ENCODE results near the gene EXPH5. TPM values are rescaled to one million over a fixed set of nuclear protein-coding genes. Genes with fewer than 3 reads are reported as not detected.
"Not testable (repeated sequence)": the region's sequence is repeated elsewhere in the genome, so short reads cannot be mapped to it uniquely, and the experiment has no call there.

EXPH5 gene
- total RNA-seq, 1 experiment from 2014 or later = 17.0 TPM

DNA sequence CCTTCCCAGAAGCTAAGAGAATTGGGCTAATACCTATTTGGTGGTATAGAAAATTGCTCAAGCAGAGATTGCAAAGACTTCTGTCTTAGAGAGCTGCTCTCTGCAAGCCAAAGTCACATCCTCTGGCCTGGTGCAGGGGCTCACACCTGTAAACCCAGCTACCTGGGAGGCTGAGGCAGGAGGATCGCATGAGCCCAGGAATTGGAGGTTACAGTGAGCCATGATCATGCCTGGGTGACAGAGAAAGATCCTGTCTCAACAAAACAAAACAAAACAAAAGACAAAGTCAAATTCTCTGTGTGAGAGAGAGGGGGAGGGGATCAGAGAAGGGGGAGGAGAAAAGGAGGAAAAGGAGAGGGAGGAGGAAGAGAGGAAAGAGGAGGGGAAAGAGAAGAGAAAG is 15.0 kb upstream of the EXPH5 start:
- Mint-ChIP-seq H3K4me3 (ENCODE audit: low read depth, unreplicated experiment) (no peak overlapping the region), H3K27ac (ENCODE audit: unreplicated experiment) (no peak overlapping the region), H3K36me3 (ENCODE audit: insufficient read depth, unreplicated experiment) (no peaks in the 10 kb centered on the region), H3K27me3 (ENCODE audit: unreplicated experiment) (no peaks in the 10 kb centered on the region), H3K4me1 (ENCODE audit: low read depth, unreplicated experiment) (no peaks in the 10 kb centered on the region), H3K9me3 (ENCODE audit: low read depth, unreplicated experiment) (no peaks in the 10 kb centered on the region)
- CTCF ChIA-PET = no interaction called here
- no peak for DNase-seq
- intact Hi-C loops (cut with micrococcal nuclease; ENCODE audit: unreplicated experiment) = no loop called here
- TF ChIP-seq, protein P1, sequence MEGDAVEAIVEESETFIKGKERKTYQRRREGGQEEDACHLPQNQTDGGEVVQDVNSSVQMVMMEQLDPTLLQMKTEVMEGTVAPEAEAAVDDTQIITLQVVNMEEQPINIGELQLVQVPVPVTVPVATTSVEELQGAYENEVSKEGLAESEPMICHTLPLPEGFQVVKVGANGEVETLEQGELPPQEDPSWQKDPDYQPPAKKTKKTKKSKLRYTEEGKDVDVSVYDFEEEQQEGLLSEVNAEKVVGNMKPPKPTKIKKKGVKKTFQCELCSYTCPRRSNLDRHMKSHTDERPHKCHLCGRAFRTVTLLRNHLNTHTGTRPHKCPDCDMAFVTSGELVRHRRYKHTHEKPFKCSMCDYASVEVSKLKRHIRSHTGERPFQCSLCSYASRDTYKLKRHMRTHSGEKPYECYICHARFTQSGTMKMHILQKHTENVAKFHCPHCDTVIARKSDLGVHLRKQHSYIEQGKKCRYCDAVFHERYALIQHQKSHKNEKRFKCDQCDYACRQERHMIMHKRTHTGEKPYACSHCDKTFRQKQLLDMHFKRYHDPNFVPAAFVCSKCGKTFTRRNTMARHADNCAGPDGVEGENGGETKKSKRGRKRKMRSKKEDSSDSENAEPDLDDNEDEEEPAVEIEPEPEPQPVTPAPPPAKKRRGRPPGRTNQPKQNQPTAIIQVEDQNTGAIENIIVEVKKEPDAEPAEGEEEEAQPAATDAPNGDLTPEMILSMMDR (IDR thresholded peaks at IDR 0.05; ENCODE audit: unreplicated experiment) = no peak
- no TSS peak for BruUV-seq (replicated peaks)

DNA sequence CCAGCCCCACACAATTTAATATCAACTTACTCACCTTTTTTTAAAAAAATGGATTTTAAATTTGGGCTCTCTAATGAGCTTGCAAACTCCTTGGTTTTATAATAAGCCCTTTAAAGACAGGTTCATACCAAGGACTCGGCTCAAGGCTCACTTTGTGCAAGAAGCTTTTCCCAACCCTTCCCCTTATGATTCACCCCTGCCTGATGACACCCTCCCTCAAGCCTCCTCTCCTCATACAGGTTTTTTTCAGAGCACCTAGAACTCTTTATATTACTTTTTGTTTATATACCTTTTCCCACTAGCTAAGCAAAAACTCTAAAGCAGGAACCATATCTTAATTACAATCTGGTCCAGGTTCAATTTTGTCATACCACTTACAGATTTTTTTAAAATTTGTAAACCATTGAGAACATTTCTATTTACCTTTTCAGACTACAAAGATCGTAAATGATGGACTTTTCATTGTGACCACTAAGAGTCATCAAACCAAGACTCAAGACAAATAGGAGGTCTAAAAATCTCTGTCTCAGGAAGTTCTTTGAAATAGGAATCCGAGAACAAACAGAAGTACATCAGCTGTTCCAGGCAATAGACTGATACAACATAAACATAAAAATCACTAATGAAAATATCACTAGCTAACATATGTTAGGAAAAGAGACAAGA is 13.1 kb upstream of the EXPH5 start:
- CTCF ChIA-PET = no interaction called here
- Mint-ChIP-seq H3K27ac (ENCODE audit: unreplicated experiment) (no peak overlapping the region), H3K36me3 (ENCODE audit: insufficient read depth, unreplicated experiment) (no peaks in the 10 kb centered on the region), H3K9me3 (ENCODE audit: low read depth, unreplicated experiment) (no peaks in the 10 kb centered on the region), H3K27me3 (ENCODE audit: unreplicated experiment) (no peaks in the 10 kb centered on the region), H3K4me3 (ENCODE audit: low read depth, unreplicated experiment) (no peak overlapping the region), H3K4me1 (ENCODE audit: low read depth, unreplicated experiment) (no peaks in the 10 kb centered on the region)
- TF ChIP-seq, protein P1 (IDR thresholded peaks at IDR 0.05; ENCODE audit: unreplicated experiment) = no peak
- intact Hi-C loops (cut with micrococcal nuclease; ENCODE audit: unreplicated experiment) = no loop called here
- no peak for DNase-seq
- no TSS peak for BruUV-seq (replicated peaks)

DNA sequence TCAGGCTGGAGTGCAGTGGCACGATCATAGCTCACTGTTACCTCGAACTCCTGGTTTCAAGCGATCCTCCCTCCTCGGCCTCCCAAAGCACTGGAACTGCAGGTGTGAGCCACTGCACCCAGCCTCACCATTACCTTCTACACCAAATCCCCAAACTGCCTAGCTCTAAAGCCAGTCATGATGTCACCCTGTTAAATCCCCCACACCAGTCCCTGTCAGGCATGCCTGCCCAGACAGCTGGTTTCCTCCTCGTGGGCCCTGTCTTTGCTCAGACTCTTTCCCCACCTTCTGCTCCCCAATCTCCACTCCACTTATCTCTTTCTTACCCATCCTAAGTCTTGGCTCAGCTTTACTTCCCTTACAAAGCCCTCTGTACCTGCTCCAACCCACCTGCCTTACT is 12.5 kb upstream of the EXPH5 start:
- H3K36me3 Mint-ChIP-seq (ENCODE audit: insufficient read depth, unreplicated experiment) = no peaks in the 10 kb centered on the region
- no peak overlapping the region for H3K4me3 Mint-ChIP-seq (ENCODE audit: low read depth, unreplicated experiment)
- H3K27ac Mint-ChIP-seq (ENCODE audit: unreplicated experiment) = no peak overlapping the region
- BruUV-seq (replicated peaks) = no TSS peak
- TF ChIP-seq, protein P1 (IDR thresholded peaks at IDR 0.05; ENCODE audit: unreplicated experiment) = no peak
- intact Hi-C loops (cut with micrococcal nuclease; ENCODE audit: unreplicated experiment) = no loop called here
- H3K9me3 Mint-ChIP-seq (ENCODE audit: low read depth, unreplicated experiment) = no peaks in the 10 kb centered on the region
- no peaks in the 10 kb centered on the region for H3K4me1 Mint-ChIP-seq (ENCODE audit: low read depth, unreplicated experiment)
- DNase-seq = no peak
- no peaks in the 10 kb centered on the region for H3K27me3 Mint-ChIP-seq (ENCODE audit: unreplicated experiment)
- CTCF ChIA-PET = no interaction called here

DNA sequence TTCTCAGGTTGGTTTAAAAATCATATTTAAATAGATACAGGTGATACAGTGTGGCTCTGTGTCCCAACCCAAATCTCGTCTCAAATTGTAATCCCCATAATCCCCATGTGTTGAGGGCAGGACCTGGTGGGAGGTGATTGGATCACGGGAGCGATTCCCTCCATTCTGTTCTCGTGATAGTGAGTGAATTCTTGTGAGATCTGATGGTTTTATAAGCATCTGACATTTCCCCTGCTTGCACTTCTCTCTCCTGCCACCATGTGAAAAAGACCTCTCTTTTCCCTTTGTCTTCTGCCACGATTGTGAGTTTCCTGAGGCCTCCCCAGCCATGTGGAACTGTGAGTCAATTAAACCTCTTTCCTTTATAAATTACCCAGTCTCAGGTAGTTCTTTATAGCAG is 9.2 kb upstream of the EXPH5 start:
- DNase-seq; H3K9me3 Mint-ChIP-seq (ENCODE audit: low read depth, unreplicated experiment); H3K27ac Mint-ChIP-seq (ENCODE audit: unreplicated experiment); intact Hi-C loops (cut with micrococcal nuclease; ENCODE audit: unreplicated experiment); H3K4me1 Mint-ChIP-seq (ENCODE audit: low read depth, unreplicated experiment); CTCF ChIA-PET; BruUV-seq (replicated peaks); H3K4me3 Mint-ChIP-seq (ENCODE audit: low read depth, unreplicated experiment); H3K36me3 Mint-ChIP-seq (ENCODE audit: insufficient read depth, unreplicated experiment); H3K27me3 Mint-ChIP-seq (ENCODE audit: unreplicated experiment): not testable (repeated sequence)

DNA sequence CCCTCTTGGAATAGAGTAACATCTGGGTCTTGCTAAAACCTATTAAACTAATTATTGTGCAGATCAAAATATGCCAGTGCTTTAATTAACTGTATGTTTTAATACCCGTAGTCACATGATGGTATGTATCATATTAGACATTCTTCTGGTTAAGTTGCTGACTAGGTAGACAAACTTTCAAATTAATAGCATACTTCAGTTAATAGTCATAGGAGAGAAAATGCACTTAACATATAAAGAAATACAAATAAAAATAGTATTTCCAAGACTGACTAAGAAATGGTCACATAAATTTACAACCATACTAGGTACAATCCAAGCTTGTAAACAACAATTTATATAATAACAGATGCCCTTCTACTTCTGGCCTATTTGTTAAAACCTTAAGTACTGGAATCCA is 7.6 kb upstream of the EXPH5 start:
- intact Hi-C loops (cut with micrococcal nuclease; ENCODE audit: unreplicated experiment) = no loop called here
- TF ChIP-seq, protein P1 (IDR thresholded peaks at IDR 0.05; ENCODE audit: unreplicated experiment) = no peak
- no TSS peak for BruUV-seq (replicated peaks)
- Mint-ChIP-seq H3K27ac (ENCODE audit: unreplicated experiment) (no peak overlapping the region), H3K9me3 (ENCODE audit: low read depth, unreplicated experiment) (no peaks in the 10 kb centered on the region), H3K4me1 (ENCODE audit: low read depth, unreplicated experiment) (no peaks in the 10 kb centered on the region), H3K27me3 (ENCODE audit: unreplicated experiment) (no peaks in the 10 kb centered on the region), H3K4me3 (ENCODE audit: low read depth, unreplicated experiment) (no peak overlapping the region), H3K36me3 (ENCODE audit: insufficient read depth, unreplicated experiment) (no peaks in the 10 kb centered on the region)
- no peak for DNase-seq
- CTCF ChIA-PET = no interaction called here
